Astrocyte (in vitro differentiated cells and primary cell): Measurements from ENCODE around the gene CPNE2. TPM values are rescaled to one million over a fixed set of nuclear protein-coding genes. Genes with fewer than 3 reads are reported as not detected.

ENCODE experiments used
- DNase-seq: peaks from one replicate; pipeline ENCODE4 v3.0.0-alpha.2; 2010; ENCODE audit warnings: low read depth
- FAIRE-seq: peaks from 2 replicates; lab custom pipeline; 2011; peaks lifted over from hg19 to GRCh38; lab: Jason Lieb, UNC
- H2AFZ ChIP-seq: 2 replicates; pipeline ENCODE4 v1.6.0; 2012; ENCODE audit warnings: low read depth, low read length, inconsistent platforms
- H3K27ac ChIP-seq: 2 replicates; pipeline ENCODE4 v1.5.1; 2011; ENCODE audit warnings: low read depth, low read length, inconsistent platforms
- H3K27me3 ChIP-seq: 2 replicates; pipeline ENCODE4 v1.6.0; 2011; ENCODE audit warnings: low read length, inconsistent platforms; ENCODE audit not compliant: insufficient read depth
- H3K36me3 ChIP-seq: 2 replicates; pipeline ENCODE4 v1.5.1; 2011; ENCODE audit warnings: low read length, inconsistent platforms; ENCODE audit not compliant: insufficient read depth
- H3K4me1 ChIP-seq: 2 replicates; pipeline ENCODE4 v1.5.1; 2011; ENCODE audit warnings: low read length, inconsistent platforms; ENCODE audit not compliant: insufficient read depth
- H3K4me2 ChIP-seq: 2 replicates; pipeline ENCODE4 v1.6.0; 2012; ENCODE audit warnings: low read length, inconsistent platforms
- H3K4me3 ChIP-seq: 2 replicates; pipeline ENCODE4 v1.5.1; 2011; ENCODE audit warnings: low read depth, mild to moderate bottlenecking, low read length, inconsistent platforms; ENCODE audit not compliant: insufficient read depth
- H3K79me2 ChIP-seq: 2 replicates; pipeline ENCODE4 v1.6.0; 2012; ENCODE audit warnings: mild to moderate bottlenecking, low read length, inconsistent platforms; ENCODE audit not compliant: insufficient read depth
- H3K9ac ChIP-seq: 2 replicates; pipeline ENCODE4 v1.6.0; 2012; ENCODE audit warnings: mild to moderate bottlenecking, low read length, inconsistent platforms
- H3K9me3 ChIP-seq: 2 replicates; pipeline ENCODE4 v1.5.1; 2012; ENCODE audit warnings: low read depth, mild to moderate bottlenecking, low read length, inconsistent platforms; ENCODE audit not compliant: insufficient read depth
- H4K20me1 ChIP-seq: 2 replicates; pipeline ENCODE4 v1.6.0; 2012; ENCODE audit warnings: low read length, inconsistent platforms; ENCODE audit not compliant: insufficient read depth
- H3K27ac Mint-ChIP-seq: one replicate; pipeline ENCODE4 v1.8.0; 2021; ENCODE audit warnings: mild to moderate bottlenecking, mixed read lengths; ENCODE audit not compliant: unreplicated experiment
- H3K27me3 Mint-ChIP-seq: one replicate; pipeline ENCODE4 v1.8.0; 2021; ENCODE audit warnings: low read depth, mixed read lengths; ENCODE audit not compliant: unreplicated experiment
- H3K36me3 Mint-ChIP-seq: one replicate; pipeline ENCODE4 v1.8.0; 2021; ENCODE audit warnings: low read depth, mixed read lengths; ENCODE audit not compliant: unreplicated experiment
- H3K4me1 Mint-ChIP-seq: one replicate; pipeline ENCODE4 v1.8.0; 2021; ENCODE audit warnings: low read depth, mixed read lengths; ENCODE audit not compliant: unreplicated experiment
- H3K4me3 Mint-ChIP-seq: one replicate; pipeline ENCODE4 v1.8.0; 2021; ENCODE audit warnings: mild to moderate bottlenecking, moderate library complexity, mixed read lengths; ENCODE audit not compliant: unreplicated experiment
- H3K9me3 Mint-ChIP-seq: one replicate; pipeline ENCODE4 v1.8.0; 2021; ENCODE audit warnings: mild to moderate bottlenecking, mixed read lengths; ENCODE audit not compliant: unreplicated experiment
- CTCF ChIP-seq: IDR thresholded peaks from 2 replicates; pipeline ENCODE4 v1.5.1; 2011; ENCODE audit warnings: low read depth, mild to moderate bottlenecking, inconsistent platforms, low read length, moderate library complexity; ENCODE audit not compliant: insufficient read depth
- EZH2 ChIP-seq: IDR thresholded peaks from 2 replicates; pipeline ENCODE4 v1.6.1; 2012; ENCODE audit warnings: mild to moderate bottlenecking, low read length, inconsistent platforms; ENCODE audit not compliant: insufficient read depth
- total RNA-seq: library from RNA; stranded (reverse); gene quantifications from 2 replicates; pipeline ENCODE4 v1.2.1, GENCODE V29; 2021

The CPNE2 gene
- total RNA-seq, 1 donor from 2014 or later = 19.3 TPM

GRCh38 chr16:57044931-57045693 lies 47.3 kb upstream of the CPNE2 start:
- H3K27ac Mint-ChIP-seq = no peak overlapping the region

GRCh38 chr16:57045694-57046381 lies 46.5 kb upstream of the CPNE2 start:
- H3K36me3 ChIP-seq = peaks cover 8% of the 10 kb centered on the region
- no peak overlapping the region for H3K9ac ChIP-seq
- DNase-seq = peak; percentile 33
- no peak overlapping the region for H3K4me3 ChIP-seq
- H3K4me3 Mint-ChIP-seq = peak overlapping the region; percentile 42
- H4K20me1 ChIP-seq = no peaks in the 10 kb centered on the region
- H3K36me3 Mint-ChIP-seq = peaks cover 21% of the 10 kb centered on the region
- no peak overlapping the region for H2AFZ ChIP-seq
- no peaks in the 10 kb centered on the region for H3K79me2 ChIP-seq
- peaks cover 13% of the 10 kb centered on the region for H3K4me1 ChIP-seq
- H3K27ac Mint-ChIP-seq = no peak overlapping the region
- no peak for FAIRE-seq
- peaks cover 1% of the 10 kb centered on the region for H3K27me3 Mint-ChIP-seq
- H3K4me1 Mint-ChIP-seq = peaks cover 5% of the 10 kb centered on the region
- TF ChIP-seq CTCF (peak; percentile 63), EZH2 (no peak)
- no peak overlapping the region for H3K27ac ChIP-seq
- H3K9me3 ChIP-seq = no peaks in the 10 kb centered on the region
- H3K27me3 ChIP-seq = no peaks in the 10 kb centered on the region
- peak overlapping the region; percentile 51 for H3K4me2 ChIP-seq
- peaks cover 10% of the 10 kb centered on the region for H3K9me3 Mint-ChIP-seq

More at GRCh38 chr16:57044931-57045693, 47.3 kb upstream of the CPNE2 start:
- TF ChIP-seq EZH2 (no peak), CTCF (no peak)
- H3K4me3 Mint-ChIP-seq = no peak overlapping the region
- Histone ChIP-seq H3K36me3 (peaks cover 8% of the 10 kb centered on the region), H4K20me1 (no peaks in the 10 kb centered on the region), H2AFZ (no peak overlapping the region), H3K27me3 (no peaks in the 10 kb centered on the region), H3K27ac (no peak overlapping the region), H3K4me2 (peak overlapping the region; percentile 51), H3K79me2 (no peaks in the 10 kb centered on the region), H3K9me3 (no peaks in the 10 kb centered on the region), H3K4me1 (peaks cover 13% of the 10 kb centered on the region), H3K9ac (no peak overlapping the region), H3K4me3 (no peak overlapping the region)
- DNase-seq (no peak), FAIRE-seq (no peak)
- H3K27me3 Mint-ChIP-seq = peaks cover 1% of the 10 kb centered on the region
- H3K9me3 Mint-ChIP-seq = peaks cover 10% of the 10 kb centered on the region
- H3K36me3 Mint-ChIP-seq = peaks cover 24% of the 10 kb centered on the region
- peaks cover 5% of the 10 kb centered on the region for H3K4me1 Mint-ChIP-seq
